ENCODE results near the gene COX15. TPM values are rescaled to one million over a fixed set of nuclear protein-coding genes. Genes with fewer than 3 reads are reported as not detected.

COX15 gene
- polyA plus RNA-seq (2011; rRNA removed), result 54.4 and 54.7 TPM in 2 replicates
- polyA plus RNA-seq (2012; cell fraction: cytosol; rRNA removed), result 22.2 and 25.1 TPM in 2 replicates
- polyA plus RNA-seq (2012; cell fraction: nucleus; rRNA removed), result 17.5 and 26.8 TPM in 2 replicates
- polyA plus RNA-seq (2017; fragmentation: RNase III; extraction: RNeasy Plus Mini Kit Qiagen cat#74134 plus additional on column Dnase treatment), result 44.2 to 47.3 TPM (median 45.8 TPM) in 3 replicates
- polyA minus RNA-seq (2011; rRNA and poly(A)+ RNA removed), result 24.6 and 25.7 TPM in 2 replicates

DNA sequence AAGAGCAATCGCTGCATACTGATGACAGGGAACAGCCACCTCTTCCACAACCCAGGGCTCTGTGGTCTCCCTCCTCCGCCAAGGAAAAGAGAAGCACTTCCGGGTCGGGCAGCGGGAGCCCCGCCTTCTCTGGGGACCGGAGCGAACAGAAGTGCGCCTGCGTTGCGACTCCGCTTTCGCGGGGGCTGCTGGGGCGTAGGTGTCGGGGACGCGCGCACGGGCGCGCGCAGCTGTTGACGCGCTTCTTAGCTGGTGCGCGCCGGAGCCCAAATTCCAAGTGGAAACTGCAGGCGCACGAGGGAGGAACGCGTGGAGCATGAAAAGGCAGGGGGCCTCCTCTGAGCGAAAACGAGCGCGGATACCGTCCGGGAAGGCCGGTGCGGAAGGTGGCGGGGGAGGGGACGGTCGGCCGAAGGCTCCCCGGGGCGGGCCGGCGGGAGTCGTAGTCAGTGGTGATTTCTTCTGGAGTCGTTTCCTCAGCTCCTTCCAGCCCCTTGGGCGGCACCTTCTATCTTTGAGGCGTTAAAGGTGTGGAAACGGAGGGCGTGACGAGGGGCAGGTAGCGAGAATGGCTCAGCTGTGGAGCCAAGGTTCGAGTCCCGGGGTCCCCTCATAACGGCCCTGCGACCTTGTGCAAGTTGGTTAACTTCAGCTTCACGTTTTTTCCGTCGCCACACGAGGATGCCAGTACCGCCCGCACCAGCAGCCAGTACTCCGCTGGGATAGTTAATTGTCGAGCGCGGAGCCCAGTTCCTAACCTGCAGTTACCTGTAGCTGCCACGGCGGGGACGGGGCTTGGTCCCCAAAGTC is at the start of gene COX15, which contains the start of gene CUTC:
Gene COX15, minus strand, starts transcription at position 95 of the 810 bp plus-strand sequence. Its CDS starts 78 bp downstream, at position 17.
Gene CUTC, plus strand, starts transcription at position 202 of the 810 bp plus-strand sequence. Its CDS starts 115 bp downstream, at position 317.
- Histone ChIP-seq H3K4me2 (peak within 1 kb of the TSS; percentile 86), H3K27ac (peak within 1 kb of the TSS; percentile 89 to 92), H3K4me3 (peak within 1 kb of the TSS; percentile 69), H3K9me3 (no peaks in the 10 kb centered on the region), H3K4me1 (peaks cover 22% of the 10 kb centered on the region)
- ChIA-PET CTCF (interaction anchor here (0.8 to 2.7 kb wide), 28 partner anchors 8 to 314 kb away, joined by 3 to 21 read pairs (median 5); partner anchors contain the start of gene ABCC2), POLR2A (interaction anchor here (0.7 to 3.1 kb wide), 24 partner anchors 10 to 478 kb away, joined by 3 to 25 read pairs (median 6); partner anchors contain the start of genes ABCC2, ENTPD7, GOT1 and SLC25A28)
- under 1% methylated on average over 33 of the region's 73 CpGs for WGBS (ENCODE audit: missing lambda C conversion rate)
- ATAC-seq, result peak; percentile 88 to 94
- DNase-seq (ENCODE audit: low read depth in 1 of 2, low spot score in 1 of 2), result peak; percentile 88 to 97
- peak; percentile 28 for FAIRE-seq
- TF ChIP-seq HEYL (CRISPR knock-in tag; IDR thresholded peaks at IDR 0.05) (no peak), TFCP2L1 (CRISPR knock-in tag; IDR thresholded peaks at IDR 0.05) (no peak), EHF (CRISPR knock-in tag; IDR thresholded peaks at IDR 0.05) (peak; percentile 43; the same call in 1 of the 2 replicates), KDM5A (IDR thresholded peaks at IDR 0.05) (peak; percentile 37), TP53 (CRISPR knock-in tag; IDR thresholded peaks at IDR 0.05) (no peak), HOXB13 (CRISPR knock-in tag; IDR thresholded peaks at IDR 0.05; ENCODE audit: low read depth) (no peak), SMC3 (IDR thresholded peaks at IDR 0.05) (peak; percentile 13; the same call in 1 of the 3 replicates), GATA3 (IDR thresholded peaks at IDR 0.05; ENCODE audit: borderline replicate concordance) (no peak; the same call in 1 of the 2 replicates), HOXB5 (CRISPR knock-in tag; IDR thresholded peaks at IDR 0.05) (0 out of 2 replicates have a peak, but pooled peaks have one; percentile 60), POLR2AphosphoS2 (conservative IDR thresholded peaks at IDR 0.05; ENCODE audit: low read length) (no peak), CBX2 (IDR thresholded peaks at IDR 0.05; ENCODE audit: borderline replicate concordance, low read depth) (no peak), RNF2 (IDR thresholded peaks at IDR 0.05; ENCODE audit: borderline replicate concordance, low read depth) (no peak), MAZ (IDR thresholded peaks at IDR 0.05; ENCODE audit: borderline replicate concordance, low read depth, low read length) (no peak), RAD21 (conservative IDR thresholded peaks at IDR 0.05 in 1 of 2, IDR thresholded peaks at IDR 0.05 in 1 of 2) (peak; percentile 31 to 37; a peak in 2 of 5 replicates), MYC (IDR thresholded peaks at IDR 0.05; ENCODE audit: borderline replicate concordance, low read length) (peak; percentile 59), FOXS1 (CRISPR knock-in tag; IDR thresholded peaks at IDR 0.05) (no peak), ZFP36 (IDR thresholded peaks at IDR 0.05; ENCODE audit: borderline replicate concordance, partially characterized antibody) (no peak), MAFK (IDR thresholded peaks at IDR 0.05; ENCODE audit: partially characterized antibody) (no peak), NFE2L2 (conservative IDR thresholded peaks at IDR 0.05; ENCODE audit: low read length) (no peak), CHD4 (IDR thresholded peaks at IDR 0.05; ENCODE audit: borderline replicate concordance) (no peak), FOSL2 (IDR thresholded peaks at IDR 0.05) (no peak), FOSL2 (CRISPR knock-in tag; IDR thresholded peaks at IDR 0.05) (no peak), JUN (IDR thresholded peaks at IDR 0.05) (peak in 1 of 2 experiments; percentile 93; a peak in 4 of 5 replicates), ZNF302 (CRISPR knock-in tag; IDR thresholded peaks at IDR 0.05) (no peak)
- TF ChIP-seq, protein P1, sequence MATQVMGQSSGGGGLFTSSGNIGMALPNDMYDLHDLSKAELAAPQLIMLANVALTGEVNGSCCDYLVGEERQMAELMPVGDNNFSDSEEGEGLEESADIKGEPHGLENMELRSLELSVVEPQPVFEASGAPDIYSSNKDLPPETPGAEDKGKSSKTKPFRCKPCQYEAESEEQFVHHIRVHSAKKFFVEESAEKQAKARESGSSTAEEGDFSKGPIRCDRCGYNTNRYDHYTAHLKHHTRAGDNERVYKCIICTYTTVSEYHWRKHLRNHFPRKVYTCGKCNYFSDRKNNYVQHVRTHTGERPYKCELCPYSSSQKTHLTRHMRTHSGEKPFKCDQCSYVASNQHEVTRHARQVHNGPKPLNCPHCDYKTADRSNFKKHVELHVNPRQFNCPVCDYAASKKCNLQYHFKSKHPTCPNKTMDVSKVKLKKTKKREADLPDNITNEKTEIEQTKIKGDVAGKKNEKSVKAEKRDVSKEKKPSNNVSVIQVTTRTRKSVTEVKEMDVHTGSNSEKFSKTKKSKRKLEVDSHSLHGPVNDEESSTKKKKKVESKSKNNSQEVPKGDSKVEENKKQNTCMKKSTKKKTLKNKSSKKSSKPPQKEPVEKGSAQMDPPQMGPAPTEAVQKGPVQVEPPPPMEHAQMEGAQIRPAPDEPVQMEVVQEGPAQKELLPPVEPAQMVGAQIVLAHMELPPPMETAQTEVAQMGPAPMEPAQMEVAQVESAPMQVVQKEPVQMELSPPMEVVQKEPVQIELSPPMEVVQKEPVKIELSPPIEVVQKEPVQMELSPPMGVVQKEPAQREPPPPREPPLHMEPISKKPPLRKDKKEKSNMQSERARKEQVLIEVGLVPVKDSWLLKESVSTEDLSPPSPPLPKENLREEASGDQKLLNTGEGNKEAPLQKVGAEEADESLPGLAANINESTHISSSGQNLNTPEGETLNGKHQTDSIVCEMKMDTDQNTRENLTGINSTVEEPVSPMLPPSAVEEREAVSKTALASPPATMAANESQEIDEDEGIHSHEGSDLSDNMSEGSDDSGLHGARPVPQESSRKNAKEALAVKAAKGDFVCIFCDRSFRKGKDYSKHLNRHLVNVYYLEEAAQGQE (IDR thresholded peaks at IDR 0.05), result no peak
- TF ChIP-seq, protein P2, sequence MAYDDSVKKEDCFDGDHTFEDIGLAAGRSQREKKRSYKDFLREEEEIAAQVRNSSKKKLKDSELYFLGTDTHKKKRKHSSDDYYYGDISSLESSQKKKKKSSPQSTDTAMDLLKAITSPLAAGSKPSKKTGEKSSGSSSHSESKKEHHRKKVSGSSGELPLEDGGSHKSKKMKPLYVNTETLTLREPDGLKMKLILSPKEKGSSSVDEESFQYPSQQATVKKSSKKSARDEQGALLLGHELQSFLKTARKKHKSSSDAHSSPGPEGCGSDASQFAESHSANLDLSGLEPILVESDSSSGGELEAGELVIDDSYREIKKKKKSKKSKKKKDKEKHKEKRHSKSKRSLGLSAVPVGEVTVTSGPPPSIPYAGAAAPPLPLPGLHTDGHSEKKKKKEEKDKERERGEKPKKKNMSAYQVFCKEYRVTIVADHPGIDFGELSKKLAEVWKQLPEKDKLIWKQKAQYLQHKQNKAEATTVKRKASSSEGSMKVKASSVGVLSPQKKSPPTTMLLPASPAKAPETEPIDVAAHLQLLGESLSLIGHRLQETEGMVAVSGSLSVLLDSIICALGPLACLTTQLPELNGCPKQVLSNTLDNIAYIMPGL (CRISPR knock-in tag; IDR thresholded peaks at IDR 0.05; ENCODE audit: borderline replicate concordance), result no peak
- TF ChIP-seq, protein P3, sequence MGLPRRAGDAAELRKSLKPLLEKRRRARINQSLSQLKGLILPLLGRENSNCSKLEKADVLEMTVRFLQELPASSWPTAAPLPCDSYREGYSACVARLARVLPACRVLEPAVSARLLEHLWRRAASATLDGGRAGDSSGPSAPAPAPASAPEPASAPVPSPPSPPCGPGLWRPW (IDR thresholded peaks at IDR 0.05), result no peak
- TF ChIP-seq, protein P4, sequence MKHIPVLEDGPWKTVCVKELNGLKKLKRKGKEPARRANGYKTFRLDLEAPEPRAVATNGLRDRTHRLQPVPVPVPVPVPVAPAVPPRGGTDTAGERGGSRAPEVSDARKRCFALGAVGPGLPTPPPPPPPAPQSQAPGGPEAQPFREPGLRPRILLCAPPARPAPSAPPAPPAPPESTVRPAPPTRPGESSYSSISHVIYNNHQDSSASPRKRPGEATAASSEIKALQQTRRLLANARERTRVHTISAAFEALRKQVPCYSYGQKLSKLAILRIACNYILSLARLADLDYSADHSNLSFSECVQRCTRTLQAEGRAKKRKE (CRISPR knock-in tag; IDR thresholded peaks at IDR 0.05; ENCODE audit: low read depth), result no peak
- TF ChIP-seq, protein P5, sequence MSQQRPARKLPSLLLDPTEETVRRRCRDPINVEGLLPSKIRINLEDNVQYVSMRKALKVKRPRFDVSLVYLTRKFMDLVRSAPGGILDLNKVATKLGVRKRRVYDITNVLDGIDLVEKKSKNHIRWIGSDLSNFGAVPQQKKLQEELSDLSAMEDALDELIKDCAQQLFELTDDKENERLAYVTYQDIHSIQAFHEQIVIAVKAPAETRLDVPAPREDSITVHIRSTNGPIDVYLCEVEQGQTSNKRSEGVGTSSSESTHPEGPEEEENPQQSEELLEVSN (IDR thresholded peaks at IDR 0.05; ENCODE audit: borderline replicate concordance, low read depth), result peak; percentile 61
- TF ChIP-seq, protein P6, sequence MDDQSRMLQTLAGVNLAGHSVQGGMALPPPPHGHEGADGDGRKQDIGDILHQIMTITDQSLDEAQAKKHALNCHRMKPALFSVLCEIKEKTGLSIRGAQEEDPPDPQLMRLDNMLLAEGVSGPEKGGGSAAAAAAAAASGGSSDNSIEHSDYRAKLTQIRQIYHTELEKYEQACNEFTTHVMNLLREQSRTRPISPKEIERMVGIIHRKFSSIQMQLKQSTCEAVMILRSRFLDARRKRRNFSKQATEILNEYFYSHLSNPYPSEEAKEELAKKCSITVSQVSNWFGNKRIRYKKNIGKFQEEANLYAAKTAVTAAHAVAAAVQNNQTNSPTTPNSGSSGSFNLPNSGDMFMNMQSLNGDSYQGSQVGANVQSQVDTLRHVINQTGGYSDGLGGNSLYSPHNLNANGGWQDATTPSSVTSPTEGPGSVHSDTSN (IDR thresholded peaks at IDR 0.05), result no peak

Measured in A549 (cell line).